Activated naive CD4-positive, alpha-beta T cell treated with anti-CD3 and anti-CD28 coated beads for 36 hours (primary cell): ENCODE measurements around the gene ZNF552. TPM values are rescaled to one million over a fixed set of nuclear protein-coding genes. Genes with fewer than 3 reads are reported as not detected.
A peak's percentile ranks its signal among the peaks of the same experiment; 100 is the strongest.
"Not testable (repeated sequence)": the region's sequence is repeated elsewhere in the genome, so short reads cannot be mapped to it uniquely, and the experiment has no call there.

ENCODE experiments used
- CTCF ChIA-PET: fragments of 350-600 bp; sonication (Branson Sonifier 250); formaldehyde crosslinking; loops from one replicate; lab custom pipeline; 2021; ENCODE audit warnings: antibody characterized with exemption; lab: Charles Lee
- DNase-seq: peaks from one replicate; pipeline ENCODE4 v3.0.0-alpha.2; 2020
- H3K27ac Mint-ChIP-seq: one replicate; pipeline ENCODE4 v1.8.0; 2021; ENCODE audit warnings: mild to moderate bottlenecking, mixed read lengths
- H3K27me3 Mint-ChIP-seq: one replicate; pipeline ENCODE4 v1.8.0; 2021; ENCODE audit warnings: low read depth, mixed read lengths
- H3K36me3 Mint-ChIP-seq: one replicate; pipeline ENCODE4 v1.8.0; 2021; ENCODE audit warnings: low read depth, mixed read lengths
- H3K4me1 Mint-ChIP-seq: one replicate; pipeline ENCODE4 v1.8.0; 2021; ENCODE audit warnings: low read depth, mixed read lengths
- H3K4me3 Mint-ChIP-seq: one replicate; pipeline ENCODE4 v1.8.0; 2021; ENCODE audit warnings: mild to moderate bottlenecking, moderate library complexity, mixed read lengths
- H3K9me3 Mint-ChIP-seq: one replicate; pipeline ENCODE4 v1.8.0; 2021; ENCODE audit warnings: mixed read lengths
- intact Hi-C: fragments of 100-400 bp; cut with micrococcal nuclease; formaldehyde crosslinking; loops from one replicate; pipeline ENCODE4 v1.15.1; 2023
- total RNA-seq, 2 experiments: library from RNA; stranded (reverse); gene quantifications; one replicate each; pipeline ENCODE4 v1.2.3, GENCODE V29; 2021

Gene ZNF552
- 1 to 10 TPM; 3.9 to 4.4 TPM for total RNA-seq

GRCh38 chr19:57814505-57815246, at the start of gene ZNF552:
Gene ZNF552 (minus strand): TSS chr19:57814913. CDS start chr19:57814743, 170 bp downstream.
- Mint-ChIP-seq H3K27ac (peak within 1 kb of the TSS; percentile 85), H3K9me3 (no peaks in the 10 kb centered on the region), H3K27me3 (no peaks in the 10 kb centered on the region), H3K4me3 (peak within 1 kb of the TSS; percentile 88), H3K36me3 (peaks cover 13% of the 10 kb centered on the region), H3K4me1 (peaks cover 37% of the 10 kb centered on the region)
- peak; percentile 83 for DNase-seq
- CTCF ChIA-PET: interaction anchor here (1.0 kb wide), 1 partner anchor 13 kb away, joined by 4 read pairs; no protein-coding TSS in a partner anchor
- intact Hi-C loops: loop anchor here (1.0 to 10.0 kb wide), 5 partner anchors 45 to 408 kb away; partner anchors contain the start of genes ZNF329, ZNF586, ZNF671 and ZNF776

GRCh38 chr19:57862351-57862750, 47.6 kb upstream of the ZNF552 start:
- H3K9me3 Mint-ChIP-seq: peaks cover 62% of the 10 kb centered on the region
- CTCF ChIA-PET: not testable (repeated sequence)

GRCh38 chr19:57854117-57854516, 39.4 kb upstream of the ZNF552 start:
- H3K27ac Mint-ChIP-seq, H3K4me3 Mint-ChIP-seq, CTCF ChIA-PET, H3K27me3 Mint-ChIP-seq, DNase-seq, intact Hi-C loops: not testable (repeated sequence)
- Mint-ChIP-seq H3K9me3 (peaks cover 28% of the 10 kb centered on the region), H3K4me1 (peaks cover 20% of the 10 kb centered on the region), H3K36me3 (peaks cover 81% of the 10 kb centered on the region)

More at GRCh38 chr19:57862351-57862750, 47.6 kb upstream of the ZNF552 start:
- H3K36me3 Mint-ChIP-seq: peaks cover 92% of the 10 kb centered on the region
- H3K27me3 Mint-ChIP-seq, H3K4me3 Mint-ChIP-seq, DNase-seq, H3K4me1 Mint-ChIP-seq, intact Hi-C loops, H3K27ac Mint-ChIP-seq: not testable (repeated sequence)

- H3K4me3 Mint-ChIP-seq, DNase-seq, H3K27me3 Mint-ChIP-seq, intact Hi-C loops, H3K27ac Mint-ChIP-seq: not testable (repeated sequence)
- H3K4me1 Mint-ChIP-seq: peaks cover 21% of the 10 kb centered on the region
- H3K36me3 Mint-ChIP-seq: peaks cover 67% of the 10 kb centered on the region
- H3K9me3 Mint-ChIP-seq: peaks cover 22% of the 10 kb centered on the region
- CTCF ChIA-PET: interaction anchor here (0.6 kb wide), 2 partner anchors 44 to 83 kb away, joined by 3 read pairs; partner anchors contain the start of gene ZNF586
Measured at GRCh38 chr19:57851812-57852603, 37.3 kb upstream of the ZNF552 start.

DNA sequence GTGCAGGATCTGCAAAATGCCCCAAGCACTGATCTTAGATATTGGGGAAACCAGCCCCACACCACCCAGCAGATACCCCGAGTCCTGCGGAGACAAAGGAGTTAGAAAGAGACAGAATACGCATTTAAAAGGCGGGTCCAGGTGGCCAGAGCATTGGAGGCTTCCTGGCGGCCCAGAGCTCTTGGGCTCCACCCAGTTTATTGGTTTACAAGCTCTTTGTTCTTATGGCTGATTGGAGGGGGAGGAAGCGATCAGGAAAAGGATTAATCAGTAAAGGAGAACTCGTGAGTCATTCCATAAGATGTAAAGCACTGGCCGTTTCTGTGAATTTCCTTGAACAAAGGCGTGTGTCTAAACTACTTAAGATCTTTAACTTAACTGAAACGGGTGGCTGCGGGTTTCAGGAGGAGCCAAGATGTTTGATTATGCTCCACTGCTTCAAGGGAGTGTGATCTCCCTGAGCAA, 35.9 kb upstream of the ZNF552 start:
- peaks cover 14% of the 10 kb centered on the region for H3K9me3 Mint-ChIP-seq
- H3K27ac Mint-ChIP-seq: peak overlapping the region; percentile 77
- peaks cover 21% of the 10 kb centered on the region for H3K4me1 Mint-ChIP-seq
- CTCF ChIA-PET: no interaction called here
- peaks cover 57% of the 10 kb centered on the region for H3K36me3 Mint-ChIP-seq
- peak overlapping the region; percentile 84 for H3K4me3 Mint-ChIP-seq
- intact Hi-C loops: no loop called here
- H3K27me3 Mint-ChIP-seq: no peaks in the 10 kb centered on the region
- DNase-seq: no peak

GRCh38 chr19:57849666-57850473, 35.2 kb upstream of the ZNF552 start, which contains the start of gene ZNF587:
Gene ZNF587 (plus strand): TSS chr19:57849859. CDS start chr19:57850039, 180 bp downstream.
- intact Hi-C loops: loop anchor here (1.0 to 2.0 kb wide), 2 partner anchors 31 to 67 kb away; partner anchors contain the start of gene ZNF417
- Mint-ChIP-seq H3K4me1 (peaks cover 21% of the 10 kb centered on the region), H3K27ac (peak within 1 kb of the TSS; percentile 77), H3K4me3 (peak within 1 kb of the TSS; percentile 84), H3K9me3 (peaks cover 11% of the 10 kb centered on the region), H3K36me3 (peaks cover 58% of the 10 kb centered on the region)
- CTCF ChIA-PET: interaction anchor here (0.6 kb wide), 1 partner anchor 282 kb away, joined by 3 read pairs; no protein-coding TSS in a partner anchor
- DNase-seq: peak; percentile 82
- H3K27me3 Mint-ChIP-seq: not testable (repeated sequence)

DNA sequence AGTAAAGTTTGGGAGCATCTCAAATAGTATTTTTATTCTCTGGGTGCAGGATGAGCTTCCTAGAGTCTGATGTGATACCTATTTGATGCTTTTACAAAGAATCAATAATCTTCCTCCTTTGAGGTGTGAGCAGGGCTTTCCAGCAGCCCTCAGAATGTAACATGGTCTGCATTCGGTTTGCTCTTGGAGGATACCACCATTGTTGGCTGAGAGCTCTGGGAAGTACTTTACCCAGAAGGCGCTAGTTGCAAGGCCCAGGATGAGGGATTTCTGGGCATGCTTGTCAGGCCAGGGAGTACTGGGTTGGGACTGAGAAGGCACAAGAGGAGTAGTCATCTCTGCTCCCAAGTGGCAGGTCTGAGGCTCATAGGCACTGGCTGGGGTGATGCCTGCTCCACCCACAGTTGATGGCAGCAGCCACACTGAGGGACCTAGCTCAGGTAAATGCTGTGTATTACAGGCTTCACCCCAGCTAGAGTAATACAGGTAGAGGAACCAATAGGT, 34.5 kb upstream of the ZNF552 start:
- Mint-ChIP-seq H3K4me3 (peak overlapping the region; percentile 84), H3K27ac (peak overlapping the region; percentile 24), H3K4me1 (peaks cover 21% of the 10 kb centered on the region), H3K36me3 (peaks cover 58% of the 10 kb centered on the region), H3K9me3 (peaks cover 11% of the 10 kb centered on the region)
- DNase-seq, H3K27me3 Mint-ChIP-seq: not testable (repeated sequence)
- intact Hi-C loops: loop anchor here (1.0 to 2.0 kb wide), 2 partner anchors 30 to 68 kb away; partner anchors contain the start of gene ZNF417
- CTCF ChIA-PET: interaction anchor here (0.6 kb wide), 1 partner anchor 282 kb away, joined by 3 read pairs; no protein-coding TSS in a partner anchor

- H3K4me3 Mint-ChIP-seq, H3K27me3 Mint-ChIP-seq, DNase-seq, H3K27ac Mint-ChIP-seq, CTCF ChIA-PET, intact Hi-C loops, H3K9me3 Mint-ChIP-seq: not testable (repeated sequence)
- Mint-ChIP-seq H3K36me3 (peaks cover 53% of the 10 kb centered on the region), H3K4me1 (peaks cover 22% of the 10 kb centered on the region)
Measured at GRCh38 chr19:57847164-57847563, 32.5 kb upstream of the ZNF552 start.

- DNase-seq: no peak
- peaks cover 57% of the 10 kb centered on the region for H3K36me3 Mint-ChIP-seq
- H3K27ac Mint-ChIP-seq: no peak overlapping the region
- H3K27me3 Mint-ChIP-seq: no peaks in the 10 kb centered on the region
- H3K4me1 Mint-ChIP-seq: peaks cover 11% of the 10 kb centered on the region
- H3K4me3 Mint-ChIP-seq: no peak overlapping the region
- CTCF ChIA-PET: no interaction called here
- intact Hi-C loops: no loop called here
- H3K9me3 Mint-ChIP-seq: no peaks in the 10 kb centered on the region
Measured at GRCh38 chr19:57841122-57841763, 26.5 kb upstream of the ZNF552 start.

DNA sequence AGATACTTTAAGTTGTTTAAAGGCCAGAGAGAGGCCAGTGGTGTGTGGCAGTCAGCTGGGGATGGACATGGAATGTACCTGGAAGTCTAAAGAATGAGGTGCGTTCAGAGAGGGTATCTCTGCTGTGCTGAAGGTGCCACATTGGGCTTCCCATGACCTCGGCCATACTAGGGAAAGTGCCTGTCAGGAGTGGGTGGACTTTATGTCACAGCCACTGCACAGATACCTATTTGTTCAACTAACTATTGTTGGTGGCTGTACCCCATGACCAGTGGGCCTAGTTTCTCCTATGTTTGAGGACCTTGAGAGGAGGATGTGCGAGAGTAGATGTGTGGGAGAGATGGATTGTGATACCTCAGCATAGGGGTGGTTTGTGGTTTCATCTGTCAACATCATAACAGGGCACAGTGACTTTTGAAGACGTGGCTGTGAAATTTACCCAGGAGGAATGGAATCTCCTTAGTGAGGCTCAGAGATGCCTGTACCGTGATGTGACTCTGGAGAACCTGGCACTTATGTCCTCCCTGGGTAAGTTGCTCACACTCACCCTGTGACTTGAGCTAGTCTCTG, 24.0 kb upstream of the ZNF552 start:
- Mint-ChIP-seq H3K36me3 (peaks cover 43% of the 10 kb centered on the region), H3K27ac (peak overlapping the region; percentile 32), H3K4me1 (peaks cover 11% of the 10 kb centered on the region)
- DNase-seq, CTCF ChIA-PET, intact Hi-C loops, H3K9me3 Mint-ChIP-seq, H3K27me3 Mint-ChIP-seq, H3K4me3 Mint-ChIP-seq: not testable (repeated sequence)

GRCh38 chr19:57836991-57837390, 22.3 kb upstream of the ZNF552 start:
- CTCF ChIA-PET, H3K9me3 Mint-ChIP-seq, H3K27ac Mint-ChIP-seq, H3K27me3 Mint-ChIP-seq, intact Hi-C loops, H3K4me3 Mint-ChIP-seq, DNase-seq: not testable (repeated sequence)
- Mint-ChIP-seq H3K36me3 (peaks cover 36% of the 10 kb centered on the region), H3K4me1 (peaks cover 14% of the 10 kb centered on the region)
